Activated naive CD4-positive, alpha-beta T cell treated with anti-CD3 and anti-CD28 coated beads, Interleukin-2, amount 50 U/mL, for 24 hours (primary cell): ENCODE measurements around the gene AP5Z1.
"Not testable (repeated sequence)": the region's sequence is repeated elsewhere in the genome, so short reads cannot be mapped to it uniquely, and the experiment has no call there.

ENCODE experiments used
- H3K27ac Mint-ChIP-seq: one replicate; pipeline ENCODE4 v1.8.0; 2021; ENCODE audit warnings: mild to moderate bottlenecking, mixed read lengths
- H3K27me3 Mint-ChIP-seq: one replicate; pipeline ENCODE4 v1.8.0; 2021; ENCODE audit warnings: mixed read lengths
- H3K36me3 Mint-ChIP-seq: one replicate; pipeline ENCODE4 v1.8.0; 2021; ENCODE audit warnings: mixed read lengths
- H3K4me1 Mint-ChIP-seq: one replicate; pipeline ENCODE4 v1.8.0; 2021; ENCODE audit warnings: mixed read lengths
- H3K4me3 Mint-ChIP-seq: one replicate; pipeline ENCODE4 v1.8.0; 2021; ENCODE audit warnings: mild to moderate bottlenecking, mixed read lengths
- H3K9me3 Mint-ChIP-seq: one replicate; pipeline ENCODE4 v1.8.0; 2021; ENCODE audit warnings: mixed read lengths

AP5Z1 gene

DNA sequence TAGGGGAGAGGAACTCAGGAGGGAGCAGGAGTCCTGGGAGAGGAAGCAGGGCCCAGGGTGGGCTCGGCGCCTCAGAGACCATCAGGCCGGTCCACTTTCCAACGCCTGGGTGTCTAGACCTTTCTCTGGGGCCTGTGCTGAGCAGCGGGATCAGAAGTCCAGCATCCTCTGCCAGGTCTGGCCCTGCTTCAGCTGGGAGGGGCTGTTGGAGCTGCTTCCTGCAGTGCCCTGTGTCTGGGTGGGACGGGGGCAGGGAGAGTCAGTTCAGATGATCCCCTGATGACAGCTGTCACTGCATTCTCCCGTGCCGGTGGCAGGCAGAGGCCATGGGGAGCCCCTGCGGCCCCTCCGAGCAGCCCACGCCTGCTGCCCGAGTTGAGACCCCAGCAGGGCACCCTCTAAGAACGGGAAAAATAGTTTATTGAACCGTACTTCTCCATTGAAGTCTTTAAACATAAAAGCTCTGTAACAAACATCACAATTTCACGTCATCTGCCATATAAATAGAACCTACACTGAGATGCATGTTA, 23.3 kb downstream of the AP5Z1 start:
- no peak overlapping the region for H3K27ac Mint-ChIP-seq
- H3K27me3 Mint-ChIP-seq = no peaks in the 10 kb centered on the region
- H3K4me1 Mint-ChIP-seq = peaks cover 5% of the 10 kb centered on the region
- no peaks in the 10 kb centered on the region for H3K9me3 Mint-ChIP-seq
- H3K36me3 Mint-ChIP-seq = peaks cover 2% of the 10 kb centered on the region
- no peak overlapping the region for H3K4me3 Mint-ChIP-seq

DNA sequence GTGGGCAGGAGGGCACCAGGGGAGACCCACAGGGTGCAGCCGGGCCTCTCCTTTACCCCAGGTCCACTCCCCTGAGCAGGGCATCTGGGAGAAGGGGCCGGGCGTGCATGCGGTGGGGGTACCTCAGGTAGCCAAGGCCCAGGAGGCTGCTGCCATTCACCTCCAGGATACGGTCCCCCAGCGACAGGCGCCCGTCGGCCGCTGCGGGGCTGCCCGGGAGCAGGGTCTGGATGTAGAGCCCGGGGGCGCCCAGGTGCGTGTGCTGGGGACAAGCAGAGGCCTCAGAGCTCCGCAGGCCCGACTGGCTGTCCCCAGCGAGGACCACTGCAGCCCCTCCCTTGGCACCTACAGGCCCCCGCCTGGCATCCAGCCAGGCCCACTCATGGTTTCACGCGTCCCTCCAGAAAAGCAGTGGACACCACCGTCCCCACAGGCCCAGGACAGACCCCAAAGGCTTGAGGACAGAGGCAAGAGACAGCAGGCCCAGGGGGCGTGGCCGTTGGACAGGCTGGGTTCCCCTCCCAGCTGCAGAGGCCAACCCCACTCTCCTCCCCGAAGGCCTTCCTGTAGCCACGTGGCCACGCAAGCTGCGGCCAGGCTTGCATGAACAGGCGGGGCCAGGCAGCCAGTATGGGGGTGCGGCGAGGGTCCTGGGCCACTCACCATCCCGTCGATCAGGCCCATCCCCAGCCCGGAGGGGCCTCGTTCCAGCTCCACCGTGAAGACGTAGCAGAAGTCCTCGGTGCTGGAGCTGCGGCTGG, 24.3 kb downstream of the AP5Z1 start:
- Mint-ChIP-seq H3K4me3 (no peak overlapping the region), H3K27ac (no peak overlapping the region), H3K4me1 (no peaks in the 10 kb centered on the region), H3K36me3 (no peaks in the 10 kb centered on the region), H3K9me3 (no peaks in the 10 kb centered on the region), H3K27me3 (no peaks in the 10 kb centered on the region)

DNA sequence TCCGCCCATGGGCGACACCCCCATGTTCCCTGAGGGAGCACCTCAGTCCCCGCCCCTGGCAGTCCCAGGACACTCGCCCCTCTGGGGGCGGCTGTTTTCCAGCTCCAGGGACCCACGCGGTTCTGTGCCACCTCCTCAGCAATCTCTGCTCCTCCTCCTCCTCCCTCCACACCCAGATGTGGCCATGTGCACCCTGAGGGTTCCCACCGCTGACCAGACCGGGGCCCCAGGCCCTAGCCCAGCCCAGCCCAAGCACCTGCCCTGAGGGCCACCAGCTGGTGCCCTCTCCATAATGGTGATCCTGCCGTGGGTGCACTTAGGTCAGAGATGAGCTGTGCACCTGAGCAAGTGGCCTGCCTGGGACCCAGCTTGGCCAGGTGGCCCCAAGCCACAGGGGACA, 25.1 kb downstream of the AP5Z1 start:
- Mint-ChIP-seq H3K9me3 (no peaks in the 10 kb centered on the region), H3K27me3 (no peaks in the 10 kb centered on the region), H3K4me1 (no peaks in the 10 kb centered on the region), H3K4me3 (no peak overlapping the region), H3K27ac (no peak overlapping the region), H3K36me3 (no peaks in the 10 kb centered on the region)

DNA sequence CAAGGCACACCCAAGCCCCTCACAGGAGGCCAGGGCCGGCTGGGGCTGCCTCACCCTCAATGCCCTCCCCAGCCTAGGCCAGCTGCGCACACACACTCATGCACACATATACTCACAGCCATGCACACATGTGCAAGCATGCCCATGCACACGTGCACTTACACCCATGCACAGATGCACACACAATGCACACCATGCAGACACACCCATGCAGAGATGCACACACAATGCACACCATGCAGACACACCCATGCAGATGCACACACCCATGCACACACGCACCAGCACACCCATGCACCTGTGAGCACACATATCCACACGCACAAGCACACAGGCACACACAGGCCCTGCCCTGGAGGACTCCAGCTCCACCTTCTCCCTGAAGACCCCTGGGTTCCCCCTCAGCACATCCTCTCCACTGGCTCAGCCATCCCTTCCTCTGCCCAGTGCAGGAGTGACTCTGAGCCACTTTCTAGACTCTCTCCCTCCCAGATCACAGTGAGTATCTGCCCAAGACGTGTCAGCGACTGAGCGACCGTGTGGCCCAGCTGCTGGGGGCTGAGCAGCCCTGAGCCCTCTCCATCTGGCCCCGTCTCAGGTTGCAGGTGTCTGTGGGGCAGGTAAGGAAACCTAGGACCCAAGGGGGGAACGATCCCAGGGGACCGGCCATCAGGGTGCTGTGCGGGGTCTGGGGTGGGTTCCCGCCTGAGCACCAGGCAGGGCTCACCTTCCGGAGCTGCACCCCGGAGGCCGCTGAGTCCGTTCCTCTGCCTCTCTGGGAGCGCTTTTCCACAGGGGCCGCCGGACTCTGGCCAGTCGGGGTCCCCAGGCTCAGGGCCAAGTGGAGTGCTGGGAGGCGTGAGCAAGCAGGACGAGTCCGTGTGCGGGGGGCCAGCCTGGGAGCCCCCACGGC, 25.8 kb downstream of the AP5Z1 start:
- H3K36me3 Mint-ChIP-seq = no peaks in the 10 kb centered on the region

DNA sequence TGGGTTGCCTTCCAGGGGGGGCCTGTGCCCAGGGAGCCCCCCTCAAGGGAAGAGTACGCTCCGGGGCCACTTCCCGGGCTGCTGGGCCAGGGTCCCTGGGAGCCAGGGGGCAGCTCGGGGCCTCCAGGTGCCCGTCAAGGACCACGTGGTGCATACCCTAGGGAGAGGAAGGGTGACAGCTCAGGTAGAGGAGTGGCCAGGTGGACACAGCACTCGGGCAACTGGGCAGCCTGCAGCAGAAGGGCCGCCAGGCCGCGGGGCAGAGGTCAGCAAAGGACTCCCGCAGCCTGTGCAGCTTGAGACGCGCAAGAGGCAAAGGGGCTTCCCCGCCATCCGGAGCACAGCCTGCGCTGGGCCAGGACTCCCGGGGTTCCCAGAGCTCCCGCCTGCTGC, 26.4 kb downstream of the AP5Z1 start:
- H3K36me3 Mint-ChIP-seq = no peaks in the 10 kb centered on the region
- no peaks in the 10 kb centered on the region for H3K27me3 Mint-ChIP-seq
- no peaks in the 10 kb centered on the region for H3K9me3 Mint-ChIP-seq
- no peak overlapping the region for H3K4me3 Mint-ChIP-seq
- no peaks in the 10 kb centered on the region for H3K4me1 Mint-ChIP-seq
- H3K27ac Mint-ChIP-seq = no peak overlapping the region

More for the DNA sequence above, 25.8 kb downstream of the AP5Z1 start:
- no peaks in the 10 kb centered on the region for H3K4me1 Mint-ChIP-seq
- no peaks in the 10 kb centered on the region for H3K27me3 Mint-ChIP-seq
- H3K9me3 Mint-ChIP-seq = no peaks in the 10 kb centered on the region
- H3K4me3 Mint-ChIP-seq = no peak overlapping the region
- no peak overlapping the region for H3K27ac Mint-ChIP-seq

DNA sequence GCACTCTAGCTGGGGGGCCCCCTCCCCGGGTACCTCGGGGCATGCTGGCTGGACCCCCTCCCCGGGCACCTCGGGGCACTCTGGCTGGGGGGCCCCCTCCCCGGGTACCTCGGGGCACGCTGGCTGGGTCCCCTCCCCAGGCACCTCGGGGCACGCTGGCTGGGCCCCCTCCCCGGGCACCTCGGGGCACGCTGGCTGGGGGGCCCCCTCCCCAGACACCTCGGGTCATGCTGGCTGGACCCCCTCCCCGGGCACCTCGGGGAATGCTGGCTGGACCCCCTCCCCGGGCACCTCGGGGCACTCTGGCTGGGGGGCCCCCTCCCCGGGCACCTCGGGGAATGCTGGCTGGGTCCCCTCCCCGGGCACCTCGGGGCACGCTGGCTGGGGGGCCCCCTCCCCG, 27.2 kb downstream of the AP5Z1 start:
- not testable (repeated sequence) for H3K27me3 Mint-ChIP-seq, H3K27ac Mint-ChIP-seq, H3K36me3 Mint-ChIP-seq, H3K4me1 Mint-ChIP-seq, H3K9me3 Mint-ChIP-seq, H3K4me3 Mint-ChIP-seq

DNA sequence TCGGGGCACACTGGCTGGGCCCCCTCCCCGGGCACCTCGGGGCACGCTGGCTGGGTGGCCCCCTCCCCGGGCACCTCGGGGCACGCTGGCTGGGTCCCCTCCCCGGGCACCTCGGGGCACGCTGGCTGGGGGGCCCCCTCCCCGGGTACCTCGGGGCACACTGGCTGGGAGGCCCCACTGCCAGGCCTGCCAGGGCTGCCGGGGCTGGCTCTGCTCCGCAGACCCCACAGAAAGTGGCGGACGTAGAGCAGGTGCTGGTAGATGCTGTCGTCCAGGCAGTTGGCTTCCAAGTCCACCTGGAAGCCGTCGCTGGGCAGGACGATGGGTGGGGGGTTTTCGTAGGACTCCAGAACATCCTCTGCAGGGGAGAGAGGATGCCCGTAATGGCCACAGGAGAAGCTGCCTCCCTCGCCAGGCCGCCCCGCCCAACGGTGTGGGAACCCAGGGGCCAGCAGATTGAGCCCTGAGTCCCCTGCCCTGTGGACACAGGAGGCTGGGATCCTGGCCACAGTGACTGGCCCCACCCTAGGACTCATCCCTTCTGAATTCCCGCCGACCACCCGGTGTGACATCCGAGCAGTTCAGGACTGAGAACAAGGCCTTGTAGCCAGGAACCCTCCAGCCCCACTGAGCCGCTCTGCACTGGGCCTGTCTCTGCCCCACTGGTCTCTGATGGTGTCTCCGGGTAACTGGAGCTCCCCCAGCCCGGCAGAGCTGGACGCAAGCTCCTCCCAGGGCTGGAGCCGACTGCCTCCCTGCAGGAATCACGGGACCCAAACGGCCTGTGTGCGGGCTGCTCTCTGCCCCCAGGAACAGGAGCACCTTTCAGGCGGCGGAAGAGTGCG, 28.2 kb downstream of the AP5Z1 start:
- no peaks in the 10 kb centered on the region for H3K4me1 Mint-ChIP-seq
- H3K4me3 Mint-ChIP-seq = no peak overlapping the region
- peak overlapping the region; percentile 65 for H3K27ac Mint-ChIP-seq
- no peaks in the 10 kb centered on the region for H3K36me3 Mint-ChIP-seq
- no peaks in the 10 kb centered on the region for H3K27me3 Mint-ChIP-seq
- H3K9me3 Mint-ChIP-seq = no peaks in the 10 kb centered on the region

DNA sequence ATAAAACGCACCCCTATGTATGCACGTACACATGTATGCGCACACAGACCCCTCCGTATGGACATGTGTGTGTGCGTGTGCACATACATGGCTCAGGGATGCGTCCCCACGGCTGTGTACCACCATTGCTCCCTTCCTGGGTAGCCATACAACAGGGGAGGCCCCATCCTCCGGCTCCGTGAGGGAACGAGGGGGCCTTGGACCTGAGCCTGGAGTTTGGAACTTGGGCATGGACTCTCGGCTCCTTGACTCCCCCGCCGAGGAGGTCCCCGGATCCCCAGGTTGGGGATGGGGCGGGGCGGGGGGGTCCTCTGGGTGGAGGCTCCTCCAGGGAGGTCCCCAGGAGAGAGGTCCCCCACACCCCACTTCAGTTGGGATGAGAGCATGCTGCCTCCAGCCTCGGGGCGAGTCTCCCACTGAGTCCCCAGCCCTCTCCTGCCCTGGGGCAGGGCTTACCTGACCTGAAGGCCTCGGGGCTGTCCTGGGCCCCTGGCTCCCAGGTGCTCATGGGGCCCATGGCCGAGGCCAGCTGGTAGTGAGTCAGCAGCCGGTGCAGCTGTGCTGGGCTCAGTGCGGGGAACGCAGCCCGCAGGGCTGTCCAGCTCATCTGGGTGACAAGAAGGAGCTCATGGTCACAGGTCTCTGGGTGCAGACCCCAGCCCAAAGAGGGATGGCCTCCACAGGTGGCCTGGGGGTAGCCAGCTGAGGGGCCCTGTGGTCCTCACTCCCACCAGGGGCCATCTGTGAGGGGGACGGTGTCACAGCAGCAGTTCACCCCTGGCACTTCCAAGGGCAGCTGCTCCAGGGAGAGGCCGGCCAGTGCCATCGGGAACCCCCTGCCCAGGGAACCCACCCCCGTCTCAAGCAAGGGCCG, 29.9 kb downstream of the AP5Z1 start:
- Mint-ChIP-seq H3K9me3 (no peaks in the 10 kb centered on the region), H3K4me3 (no peak overlapping the region), H3K36me3 (no peaks in the 10 kb centered on the region), H3K4me1 (peaks cover 2% of the 10 kb centered on the region), H3K27ac (no peak overlapping the region), H3K27me3 (peaks cover under 1% of the 10 kb centered on the region)

DNA sequence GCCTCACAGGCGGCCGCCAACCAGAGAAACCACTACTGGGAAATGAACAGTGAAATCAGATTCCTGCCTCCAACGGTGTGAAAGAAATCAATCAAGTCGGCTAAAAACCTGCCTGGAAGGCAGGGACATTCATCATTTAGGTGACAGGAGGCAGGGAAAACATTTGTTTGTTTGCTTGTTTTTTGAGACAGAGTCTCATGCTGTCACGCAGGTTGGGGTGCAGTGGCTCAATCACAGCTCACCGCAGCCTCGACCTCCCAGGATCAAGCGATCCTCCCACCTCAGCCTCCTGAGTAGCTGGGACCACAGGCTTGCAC, 30.5 kb downstream of the AP5Z1 start:
- Mint-ChIP-seq H3K27me3 (peaks cover 2% of the 10 kb centered on the region), H3K9me3 (no peaks in the 10 kb centered on the region), H3K36me3 (no peaks in the 10 kb centered on the region), H3K4me3 (no peak overlapping the region), H3K4me1 (peaks cover 4% of the 10 kb centered on the region), H3K27ac (no peak overlapping the region)

DNA sequence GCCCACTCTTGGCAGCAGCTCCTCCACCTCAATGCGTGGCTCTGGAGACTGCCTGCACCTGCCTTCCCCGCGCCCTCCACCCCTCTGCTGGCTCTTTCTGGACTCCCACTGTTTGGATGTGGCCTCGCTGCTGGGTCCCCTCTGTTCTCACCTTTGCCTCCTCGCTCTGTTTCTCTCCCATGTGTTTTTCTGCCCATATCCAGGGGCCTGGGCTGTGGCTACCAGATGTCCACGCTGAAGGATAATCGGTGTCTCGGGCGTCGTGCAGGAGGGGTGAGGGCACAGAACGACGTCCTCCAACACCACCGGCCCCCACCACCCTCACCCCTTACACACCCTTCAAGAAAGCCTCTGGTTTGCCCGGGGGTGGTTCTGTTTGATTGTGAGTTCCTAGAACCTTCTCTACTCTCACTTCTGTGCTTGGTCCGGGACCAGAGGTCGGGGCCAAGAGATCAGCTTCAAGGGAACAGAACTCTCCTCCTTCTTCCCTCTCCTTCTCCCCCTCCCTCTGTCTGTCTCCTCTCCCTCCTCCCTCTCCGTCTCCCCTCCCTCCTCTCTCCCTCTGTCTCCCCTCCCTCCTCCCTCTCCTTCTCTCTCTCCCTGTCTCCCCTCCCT, 31.7 kb downstream of the AP5Z1 start:
- H3K9me3 Mint-ChIP-seq = no peaks in the 10 kb centered on the region
- H3K4me1 Mint-ChIP-seq = peaks cover 4% of the 10 kb centered on the region
- no peak overlapping the region for H3K4me3 Mint-ChIP-seq
- H3K27ac Mint-ChIP-seq = no peak overlapping the region
- H3K36me3 Mint-ChIP-seq = no peaks in the 10 kb centered on the region
- peaks cover 2% of the 10 kb centered on the region for H3K27me3 Mint-ChIP-seq

DNA sequence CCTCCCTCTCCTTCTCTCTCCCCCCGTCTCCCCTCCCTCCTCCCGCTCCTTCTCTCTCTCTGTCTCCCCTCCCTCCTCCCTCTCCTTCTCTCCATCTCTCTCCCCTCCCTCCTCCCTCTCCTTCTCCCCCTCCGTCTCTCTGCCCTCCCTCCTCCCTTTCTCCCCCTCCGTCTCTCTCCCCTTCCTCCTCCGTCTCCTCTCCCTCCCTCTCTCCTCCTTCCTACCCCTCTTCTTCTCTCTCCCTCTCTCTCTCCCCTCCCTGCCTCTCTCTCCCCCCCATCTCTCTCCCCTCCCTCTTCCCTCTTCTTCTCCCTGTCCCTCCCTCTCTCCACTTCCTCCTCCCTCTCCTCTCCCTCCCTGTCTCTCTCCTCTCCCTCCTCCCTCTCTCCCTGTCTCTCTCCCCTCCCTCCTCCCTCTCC, 32.2 kb downstream of the AP5Z1 start:
- peaks cover 3% of the 10 kb centered on the region for H3K27me3 Mint-ChIP-seq
- no peak overlapping the region for H3K4me3 Mint-ChIP-seq
- H3K9me3 Mint-ChIP-seq = no peaks in the 10 kb centered on the region
- no peaks in the 10 kb centered on the region for H3K36me3 Mint-ChIP-seq
- no peak overlapping the region for H3K27ac Mint-ChIP-seq
- H3K4me1 Mint-ChIP-seq = peaks cover 4% of the 10 kb centered on the region

DNA sequence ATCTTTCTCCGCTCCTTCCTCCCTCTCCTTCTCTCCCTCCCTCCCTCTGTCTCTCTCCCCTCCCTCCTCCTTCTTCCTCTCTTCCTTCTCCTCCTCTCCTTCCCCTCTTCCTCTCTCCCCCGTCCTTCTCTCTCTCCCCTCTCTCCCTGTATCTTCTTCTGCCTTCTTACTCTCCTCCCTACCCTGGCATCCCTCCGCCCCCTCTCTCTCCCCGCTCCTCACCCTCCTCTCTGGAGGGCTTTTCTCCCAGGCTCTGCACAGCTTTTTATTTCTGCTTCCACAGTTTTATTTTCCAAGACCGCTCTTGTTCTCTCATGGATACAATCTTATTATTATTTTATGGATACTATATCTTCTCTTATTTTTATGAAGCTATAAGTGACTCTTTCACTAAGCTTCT, 32.6 kb downstream of the AP5Z1 start:
- H3K27me3 Mint-ChIP-seq = peaks cover 4% of the 10 kb centered on the region
- H3K4me3 Mint-ChIP-seq = no peak overlapping the region
- no peaks in the 10 kb centered on the region for H3K9me3 Mint-ChIP-seq
- peaks cover 4% of the 10 kb centered on the region for H3K4me1 Mint-ChIP-seq
- H3K36me3 Mint-ChIP-seq = no peaks in the 10 kb centered on the region
- no peak overlapping the region for H3K27ac Mint-ChIP-seq

DNA sequence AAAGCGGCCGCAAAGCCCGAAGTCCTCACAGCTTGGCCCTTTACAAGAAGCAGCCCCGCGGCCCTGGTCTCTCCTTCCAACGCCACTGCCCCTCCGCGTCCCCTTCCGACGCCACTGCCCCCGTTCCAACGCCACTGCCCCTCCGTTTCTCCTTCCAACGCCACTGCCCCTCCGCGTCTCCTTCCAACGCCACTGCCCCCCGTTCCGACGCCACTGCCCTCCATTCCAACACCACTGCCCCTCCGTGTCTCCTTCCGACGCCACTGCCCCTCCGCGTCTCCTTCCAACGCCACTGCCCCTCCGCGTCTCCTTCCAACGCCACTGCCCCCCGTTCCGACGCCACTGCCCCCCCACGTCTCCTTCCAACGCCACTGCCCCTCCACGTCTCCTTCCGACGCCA, 33.1 kb downstream of the AP5Z1 start:
- no peaks in the 10 kb centered on the region for H3K36me3 Mint-ChIP-seq
- peaks cover 4% of the 10 kb centered on the region for H3K27me3 Mint-ChIP-seq

DNA sequence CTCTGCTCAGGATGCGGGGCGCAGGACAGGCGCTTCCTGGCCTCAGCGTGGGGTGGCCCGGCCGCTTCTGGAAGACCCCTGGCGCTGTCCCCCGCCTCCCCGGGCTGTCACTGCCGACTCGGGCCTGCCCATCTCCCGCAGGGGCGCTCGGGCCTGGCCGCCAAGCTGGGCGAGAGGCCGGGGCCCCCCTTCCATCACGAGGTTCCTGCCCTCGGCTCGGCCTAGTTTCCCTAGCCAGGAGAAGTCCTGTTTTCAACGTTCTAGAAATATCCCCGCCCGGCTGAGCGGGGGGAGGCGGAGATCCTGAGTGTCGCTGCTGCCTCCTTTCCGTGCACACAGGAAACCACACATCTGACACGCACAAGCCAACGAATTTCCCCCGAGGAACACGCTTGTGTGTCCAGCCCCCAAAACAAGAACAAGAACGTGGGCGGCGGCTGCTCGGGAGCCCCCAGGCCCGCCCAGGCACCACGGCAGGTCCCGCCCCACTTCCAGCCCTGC, 33.7 kb downstream of the AP5Z1 start:
- H3K36me3 Mint-ChIP-seq = no peaks in the 10 kb centered on the region
- peaks cover 8% of the 10 kb centered on the region for H3K27me3 Mint-ChIP-seq
- no peak overlapping the region for H3K27ac Mint-ChIP-seq
- H3K4me1 Mint-ChIP-seq = peaks cover 4% of the 10 kb centered on the region
- H3K9me3 Mint-ChIP-seq = no peaks in the 10 kb centered on the region
- H3K4me3 Mint-ChIP-seq = peak overlapping the region; percentile 78

More for the DNA sequence above, 33.1 kb downstream of the AP5Z1 start:
- Mint-ChIP-seq H3K4me1 (peaks cover 4% of the 10 kb centered on the region), H3K9me3 (no peaks in the 10 kb centered on the region), H3K27ac (no peak overlapping the region), H3K4me3 (peak overlapping the region; percentile 39)
